MM.1S (cell line): ENCODE results near the gene ADGRF1.

ENCODE experiments used
- DNase-seq: peaks from one replicate; pipeline ENCODE4 v3.0.0-alpha.2; 2015
- H2AFZ ChIP-seq: fragments of 300-600 bp; sonication (generic); 2 replicates; pipeline ENCODE4 v1.6.0; 2016; ENCODE audit warnings: antibody characterized with exemption, low read length
- H3F3A ChIP-seq: fragments of 300-600 bp; sonication (generic); 2 replicates; pipeline ENCODE4 v1.6.1; 2016; ENCODE audit warnings: mild to moderate bottlenecking, antibody characterized with exemption, low read length, moderate library complexity, mixed read lengths; ENCODE audit not compliant: insufficient read depth
- H3K27ac ChIP-seq: fragments of 300-600 bp; sonication (generic); 2 replicates; pipeline ENCODE4 v1.5.1; 2016; ENCODE audit warnings: mild to moderate bottlenecking, low read length
- H3K27me3 ChIP-seq: fragments of 300-600 bp; sonication (generic); replicated peaks from 2 replicates; pipeline ENCODE4 v1.6.0; 2016; ENCODE audit warnings: low read length; ENCODE audit not compliant: insufficient read depth
- H3K36me3 ChIP-seq: fragments of 300-600 bp; sonication (generic); replicated peaks from 2 replicates; pipeline ENCODE4 v1.6.1; 2016; ENCODE audit warnings: mild to moderate bottlenecking, low read length, mixed read lengths; ENCODE audit not compliant: insufficient read depth
- H3K4me1 ChIP-seq: fragments of 300-600 bp; sonication (generic); 2 replicates; pipeline ENCODE4 v1.6.1; 2016; ENCODE audit warnings: low read length, mixed read lengths
- H3K4me2 ChIP-seq: fragments of 300-600 bp; sonication (generic); 2 replicates; pipeline ENCODE4 v1.6.0; 2016; ENCODE audit warnings: low read depth, low read length
- H3K4me3 ChIP-seq: fragments of 300-600 bp; sonication (generic); 2 replicates; pipeline ENCODE4 v1.5.1; 2016; ENCODE audit warnings: low read length, mixed read lengths
- H3K79me2 ChIP-seq: fragments of 300-600 bp; sonication (generic); 2 replicates; pipeline ENCODE4 v1.6.1; 2016; ENCODE audit warnings: mixed run types, low read length, mixed read lengths
- H3K9ac ChIP-seq: fragments of 300-600 bp; sonication (generic); 2 replicates; pipeline ENCODE4 v1.6.1; 2016; ENCODE audit warnings: low read length, mixed read lengths
- H3K9me2 ChIP-seq: fragments of 300-600 bp; sonication (generic); replicated peaks from 2 replicates; pipeline ENCODE4 v1.6.1; 2016; ENCODE audit warnings: mild to moderate bottlenecking, low read length, mixed read lengths; ENCODE audit not compliant: insufficient read depth
- H3K9me3 ChIP-seq: fragments of 300-600 bp; sonication (generic); replicated peaks from 2 replicates; pipeline ENCODE4 v1.6.1; 2016; ENCODE audit warnings: mild to moderate bottlenecking, low read length, mixed read lengths; ENCODE audit not compliant: insufficient read depth
- H4K20me1 ChIP-seq: fragments of 300-600 bp; sonication (generic); 2 replicates; pipeline ENCODE4 v1.6.1; 2016; ENCODE audit warnings: mild to moderate bottlenecking, low read length, moderate library complexity, mixed read lengths; ENCODE audit not compliant: insufficient read depth
- CTCF ChIP-seq: fragments of 300-600 bp; sonication (generic); IDR thresholded peaks from 2 replicates; pipeline ENCODE4 v1.5.1; 2016; ENCODE audit warnings: antibody characterized with exemption, low read length, mixed read lengths
- EZH2 ChIP-seq: fragments of 300-600 bp; sonication (generic); optimal IDR thresholded peaks from 2 replicates; pipeline ENCODE3; 2017; ENCODE audit warnings: low read depth, mild to moderate bottlenecking, antibody characterized with exemption, low read length, mixed read lengths
- EZH2phosphoT487 ChIP-seq: fragments of 300-600 bp; sonication (generic); IDR thresholded peaks from 2 replicates; pipeline ENCODE4 v1.6.1; 2018; ENCODE audit warnings: antibody characterized with exemption, low read length

ADGRF1 gene

GRCh38 chr6:46954837-46955451, 87.2 kb downstream of the ADGRF1 start:
- Histone ChIP-seq H3K4me2 (no peak overlapping the region), H4K20me1 (no peaks in the 10 kb centered on the region), H3K79me2 (no peaks in the 10 kb centered on the region), H3K9me3 (no peaks in the 10 kb centered on the region), H3F3A (no peaks in the 10 kb centered on the region), H3K27me3 (no peaks in the 10 kb centered on the region), H3K4me3 (no peak overlapping the region), H2AFZ (no peak overlapping the region), H3K9ac (no peak overlapping the region), H3K27ac (no peak overlapping the region), H3K9me2 (no peaks in the 10 kb centered on the region), H3K4me1 (no peaks in the 10 kb centered on the region), H3K36me3 (no peaks in the 10 kb centered on the region)
- TF ChIP-seq EZH2phosphoT487, result no peak
- DNase-seq, result no peak

- Histone ChIP-seq H3K9ac (no peak overlapping the region), H3K79me2 (no peaks in the 10 kb centered on the region), H3K4me2 (no peak overlapping the region), H3F3A (no peaks in the 10 kb centered on the region), H3K4me3 (no peak overlapping the region), H4K20me1 (no peaks in the 10 kb centered on the region), H3K27ac (no peak overlapping the region), H3K36me3 (no peaks in the 10 kb centered on the region), H2AFZ (no peak overlapping the region), H3K27me3 (no peaks in the 10 kb centered on the region), H3K4me1 (no peaks in the 10 kb centered on the region), H3K9me3 (no peaks in the 10 kb centered on the region), H3K9me2 (no peaks in the 10 kb centered on the region)
- no peak for TF ChIP-seq EZH2phosphoT487
- TF ChIP-seq EZH2, result no peak
- no peak for TF ChIP-seq CTCF
- no peak for DNase-seq
Observed at GRCh38 chr6:46953921-46954320, 88.2 kb downstream of the ADGRF1 start.

GRCh38 chr6:46949632-46950280, 92.4 kb downstream of the ADGRF1 start:
- Histone ChIP-seq H3K27ac (no peak overlapping the region), H2AFZ (no peak overlapping the region), H3K9ac (no peak overlapping the region), H3K4me1 (no peaks in the 10 kb centered on the region), H3K9me3 (no peaks in the 10 kb centered on the region), H3K36me3 (no peaks in the 10 kb centered on the region), H3K79me2 (no peaks in the 10 kb centered on the region), H3K9me2 (no peaks in the 10 kb centered on the region), H3K4me2 (no peak overlapping the region), H3F3A (no peaks in the 10 kb centered on the region), H3K27me3 (no peaks in the 10 kb centered on the region), H3K4me3 (no peak overlapping the region), H4K20me1 (no peaks in the 10 kb centered on the region)
- no peak for DNase-seq
- TF ChIP-seq CTCF (no peak), EZH2phosphoT487 (no peak), EZH2 (no peak)

- H3K4me1 ChIP-seq, result no peaks in the 10 kb centered on the region
- H3K9ac ChIP-seq, result no peak overlapping the region
- H3K9me3 ChIP-seq, result no peaks in the 10 kb centered on the region
- no peak overlapping the region for H3K27ac ChIP-seq
- no peak for DNase-seq
- H3K4me2 ChIP-seq, result no peak overlapping the region
- no peaks in the 10 kb centered on the region for H3K36me3 ChIP-seq
- no peak overlapping the region for H3K4me3 ChIP-seq
- no peaks in the 10 kb centered on the region for H3K9me2 ChIP-seq
- no peak overlapping the region for H2AFZ ChIP-seq
- no peaks in the 10 kb centered on the region for H3K27me3 ChIP-seq
- no peaks in the 10 kb centered on the region for H3K79me2 ChIP-seq
- no peaks in the 10 kb centered on the region for H4K20me1 ChIP-seq
- TF ChIP-seq CTCF (no peak), EZH2phosphoT487 (no peak), EZH2 (no peak)
- H3F3A ChIP-seq, result no peaks in the 10 kb centered on the region
Observed at GRCh38 chr6:46948699-46949098, 93.4 kb downstream of the ADGRF1 start.
